HG03097 (cell line): ENCODE data around the gene FAM216B.
"Not testable (repeated sequence)": the region's sequence is repeated elsewhere in the genome, so short reads cannot be mapped to it uniquely, and the experiment has no call there.

Experiments
- ATAC-seq: cut with Tn5 transposase; IDR thresholded peaks from one replicate; pipeline ENCODE4 v1.9.1; 2021; ENCODE audit not compliant: unreplicated experiment, low FRiP score

FAM216B gene

DNA sequence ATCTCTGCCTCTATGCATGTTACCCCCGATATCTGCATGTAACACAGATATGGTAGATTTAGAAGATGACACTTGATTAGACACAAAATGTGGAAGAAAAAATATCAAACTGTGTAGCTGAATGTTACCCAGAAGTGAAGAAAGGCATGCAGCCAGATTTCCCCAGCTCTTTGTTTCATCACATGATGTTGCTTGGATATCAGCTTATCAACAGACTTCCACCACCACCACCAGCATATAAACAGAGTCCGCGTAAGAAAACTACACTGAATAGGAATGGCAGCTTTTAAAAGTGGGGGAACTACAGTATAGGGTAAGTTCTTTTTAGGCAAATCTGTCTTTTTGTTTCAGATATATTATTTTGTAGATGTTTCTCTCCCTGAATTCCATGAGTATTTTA is at the start of gene FAM216B:
TSS of gene FAM216B (plus strand) at position 233 of the 400 bp plus-strand sequence. CDS start 2,484 bp downstream, outside the sequence.
- ATAC-seq, result no peak

DNA sequence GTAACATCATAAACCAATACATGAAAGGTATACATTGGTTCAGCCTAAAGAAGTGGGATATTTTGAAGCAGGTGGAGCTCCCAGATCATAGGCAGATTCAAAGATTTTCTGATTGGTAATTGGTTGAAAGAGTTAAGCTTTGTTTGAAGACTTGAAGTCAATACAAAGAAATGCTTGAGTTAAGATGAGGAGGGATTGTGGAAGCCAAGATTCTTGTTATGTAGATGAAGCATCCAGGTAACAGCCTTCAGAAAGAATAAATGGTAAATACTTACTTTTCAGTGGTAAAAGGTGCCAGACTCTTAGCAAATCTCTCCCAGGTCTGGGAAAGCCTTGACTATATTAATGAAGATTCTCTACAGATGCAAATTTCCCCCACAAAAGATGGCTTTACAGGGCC is 49.3 kb upstream of the FAM216B start:
- ATAC-seq, result no peak

DNA sequence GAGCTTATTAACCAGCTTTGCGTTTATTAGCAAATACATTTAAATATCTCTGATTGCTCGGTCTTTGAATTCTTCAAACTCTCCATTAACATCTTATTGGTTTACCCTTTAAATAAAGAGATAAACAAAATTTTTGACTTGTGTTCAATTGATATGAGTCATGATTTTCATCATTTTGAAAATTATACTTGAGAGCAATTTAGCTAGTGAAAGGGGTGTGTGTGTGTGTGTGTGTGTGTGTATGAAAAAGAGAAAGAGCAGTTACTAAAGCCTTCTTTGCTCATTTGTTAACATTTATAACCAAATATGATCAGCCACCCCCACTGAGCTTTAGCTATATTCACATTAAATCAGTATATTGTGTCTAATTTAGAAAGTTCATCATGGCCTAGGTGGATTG is 48.3 kb upstream of the FAM216B start:
- ATAC-seq, result no peak

GRCh38 chr13:42735010-42735409 is 46.4 kb upstream of the FAM216B start:
- no peak for ATAC-seq

DNA sequence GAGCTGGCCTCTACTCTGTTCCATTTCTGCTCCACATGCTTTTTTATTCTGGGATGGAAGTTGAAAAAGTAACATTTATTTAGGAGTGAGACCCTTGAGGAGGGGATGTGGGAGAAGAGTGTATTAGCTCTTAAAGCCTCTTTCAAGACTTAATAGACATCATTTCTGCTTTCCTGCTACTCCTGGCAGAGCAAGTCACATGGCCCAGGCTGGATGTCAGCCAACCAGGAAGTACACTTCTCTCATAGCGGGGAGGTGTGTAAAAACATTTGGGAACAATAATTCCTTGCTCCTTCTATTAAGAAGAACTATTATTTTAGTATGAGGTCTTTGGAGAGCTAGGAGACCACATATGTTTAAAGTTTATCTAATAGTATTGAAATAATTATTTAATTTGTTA is 40.6 kb upstream of the FAM216B start:
- no peak for ATAC-seq

DNA sequence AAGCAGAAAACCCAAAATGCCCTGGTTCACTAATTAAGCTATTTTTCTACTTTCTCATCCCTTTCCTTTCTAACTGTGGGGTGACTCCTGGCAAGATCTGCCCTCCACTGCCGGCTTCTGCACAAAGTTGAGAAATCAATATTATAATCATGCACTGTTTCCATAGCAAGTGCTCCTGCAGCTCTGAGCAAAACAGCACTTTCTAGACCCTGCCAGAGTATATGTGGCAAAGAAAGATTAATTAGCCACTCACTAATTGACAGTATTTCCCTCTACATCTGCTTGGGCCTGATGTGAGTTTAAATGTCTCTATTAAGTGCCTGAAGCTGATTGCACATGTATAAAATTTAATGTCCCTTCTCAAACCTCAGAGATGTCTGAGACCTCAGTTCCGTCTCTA is 39.5 kb upstream of the FAM216B start:
- no peak for ATAC-seq

GRCh38 chr13:42745655-42746054 is 35.7 kb upstream of the FAM216B start:
- ATAC-seq, result no peak

GRCh38 chr13:42746866-42747265 is 34.5 kb upstream of the FAM216B start:
- no peak for ATAC-seq

DNA sequence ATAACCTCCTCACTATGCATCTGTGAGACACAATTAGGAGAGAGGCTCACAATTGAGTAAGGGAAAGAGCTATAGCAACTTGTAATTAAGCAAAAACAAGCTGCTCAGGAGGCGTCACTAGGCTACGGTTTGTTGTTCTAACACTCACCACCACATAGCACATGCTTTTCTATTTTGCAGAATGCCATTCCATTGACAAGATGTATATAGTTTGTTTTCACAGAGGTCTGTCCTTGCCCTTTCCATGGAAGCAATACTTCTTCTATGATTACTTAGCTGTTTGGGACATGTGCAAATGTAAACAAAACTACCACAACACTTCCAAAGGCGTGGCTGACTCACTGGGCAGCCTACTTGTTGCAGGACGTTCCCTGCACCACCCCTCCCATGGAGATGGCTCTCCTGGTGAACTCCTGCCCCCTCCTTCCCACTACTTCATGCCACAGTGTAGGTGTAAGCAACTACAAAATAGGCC is 33.9 kb upstream of the FAM216B start:
- no peak for ATAC-seq

GRCh38 chr13:42750794-42751193 is 30.6 kb upstream of the FAM216B start:
- ATAC-seq, result no peak

- ATAC-seq, result no peak
These were observed 29.7 kb upstream of the FAM216B start for GRCh38 chr13:42751693-42752092.

DNA sequence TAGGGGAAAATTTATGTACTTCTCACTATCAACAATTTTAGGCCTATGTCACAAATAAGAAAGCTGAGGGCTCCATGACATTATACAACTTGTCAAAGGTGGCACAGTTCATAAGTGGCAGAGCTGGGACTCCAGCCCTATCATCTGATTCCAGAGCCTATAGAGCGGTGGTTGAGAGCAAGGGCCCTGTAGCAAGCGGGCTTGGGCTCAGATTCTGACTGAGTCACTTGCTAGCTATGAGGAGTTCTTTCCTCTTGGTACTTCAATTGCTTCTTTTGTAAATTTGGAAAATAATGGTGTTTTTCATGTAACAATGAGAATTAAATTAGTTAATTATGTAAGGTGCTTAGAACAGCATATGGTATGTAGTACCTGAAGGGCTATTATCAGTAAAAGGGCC is 28.7 kb upstream of the FAM216B start:
- ATAC-seq, result no peak

GRCh38 chr13:42753697-42754096 is 27.7 kb upstream of the FAM216B start:
- no peak for ATAC-seq

DNA sequence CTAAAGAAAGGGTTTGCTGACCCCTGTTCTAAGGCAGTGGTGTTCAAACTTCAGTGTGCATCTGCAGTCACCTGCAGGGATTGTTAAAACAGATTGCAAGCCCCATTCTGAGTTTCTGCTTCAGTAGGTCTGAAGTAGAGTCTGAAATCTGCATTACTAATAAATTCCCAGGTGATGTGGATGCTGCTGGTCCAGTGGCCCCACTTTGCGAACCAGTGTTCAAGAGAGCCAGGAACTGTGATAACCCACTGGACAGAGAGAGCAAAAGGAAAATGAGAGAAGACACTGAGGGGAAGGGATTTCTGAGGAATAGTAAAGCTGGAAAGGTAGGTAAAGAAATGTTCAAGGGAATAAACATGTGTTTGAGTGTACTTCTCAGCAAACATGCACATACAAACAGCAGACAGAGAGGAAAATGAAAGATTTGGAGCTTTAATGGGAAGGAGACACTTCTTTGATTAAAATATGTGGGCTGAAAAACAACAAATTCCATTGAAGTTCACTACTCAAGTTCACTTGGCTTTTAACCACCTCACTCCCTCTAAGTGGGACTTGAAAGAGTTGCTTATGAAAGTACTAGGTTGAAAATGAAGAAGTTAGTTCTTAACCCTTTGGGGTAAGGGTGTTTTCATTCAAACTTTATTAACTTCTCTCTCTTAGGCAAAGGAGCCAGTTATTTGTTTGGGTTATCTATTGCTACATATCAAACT is 26.4 kb upstream of the FAM216B start:
- ATAC-seq, result no peak

- ATAC-seq, result no peak
These were observed 23.5 kb upstream of the FAM216B start for GRCh38 chr13:42757678-42758420.

GRCh38 chr13:42758515-42758914 is 22.9 kb upstream of the FAM216B start:
- no peak for ATAC-seq

- no peak for ATAC-seq
These were observed 20.4 kb upstream of the FAM216B start for GRCh38 chr13:42760951-42761350.

DNA sequence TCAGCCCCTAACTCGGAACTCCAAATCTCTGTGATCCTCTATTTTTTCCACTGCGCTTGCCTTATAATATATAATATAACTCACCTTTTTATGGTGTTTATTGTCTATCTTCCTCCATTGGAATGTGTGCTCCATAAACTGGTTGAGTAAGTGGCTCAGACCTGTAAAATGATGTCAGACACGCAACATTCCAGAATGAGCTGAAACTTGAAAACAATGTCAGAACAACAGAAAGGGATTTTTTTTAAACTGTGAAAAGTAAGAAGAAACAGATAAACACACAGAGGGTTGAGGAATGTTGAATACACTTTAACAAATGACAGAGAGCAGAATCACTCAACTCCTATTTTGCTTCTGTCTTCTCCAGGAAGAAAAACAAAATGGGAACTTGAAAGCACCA is 19.1 kb upstream of the FAM216B start:
- no peak for ATAC-seq

GRCh38 chr13:42762917-42763316 is 18.5 kb upstream of the FAM216B start:
- no peak for ATAC-seq

GRCh38 chr13:42766016-42766415 is 15.4 kb upstream of the FAM216B start:
- ATAC-seq, result no peak

DNA sequence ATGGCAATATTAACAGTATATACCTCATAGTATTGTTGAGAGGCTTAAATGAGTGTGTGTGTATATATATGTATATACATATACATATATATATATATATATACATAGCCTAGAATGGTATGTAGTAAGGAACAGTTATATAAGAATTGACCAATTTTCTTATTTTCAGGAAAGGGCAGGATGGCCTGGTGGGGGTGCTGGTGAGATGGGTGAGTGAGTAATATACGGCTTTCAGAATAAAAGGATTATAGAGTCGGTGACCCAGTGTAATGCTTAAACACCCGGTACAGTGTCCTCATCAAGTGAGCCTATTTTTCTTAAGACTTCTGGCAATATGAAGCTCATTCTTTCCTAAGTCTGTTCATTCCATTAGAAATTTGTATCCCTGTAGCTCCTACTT is 11.7 kb upstream of the FAM216B start:
- no peak for ATAC-seq

GRCh38 chr13:42776558-42776957 is 4.8 kb upstream of the FAM216B start:
- ATAC-seq, result not testable (repeated sequence)
